Memory B cell (primary cell): ENCODE measurements around the gene SPTBN1.
"Not testable (repeated sequence)": the region's sequence is repeated elsewhere in the genome, so short reads cannot be mapped to it uniquely, and the experiment has no call there.

ENCODE experiments used
- ATAC-seq: fragments of 150-1000 bp; cut with Tn5 transposase; 2 replicates; pipeline ENCODE4 v1.10.0; 2021; ENCODE audit warnings: low read depth, mild to moderate bottlenecking, moderate library complexity
- DNase-seq, 2 donors: peaks; one replicate each; pipeline ENCODE4 v3.0.0; 2022; ENCODE audit warnings: low spot score in 2 of 2
- H3K27ac Mint-ChIP-seq: one replicate; pipeline ENCODE4 v1.8.0; 2022; ENCODE audit warnings: mild to moderate bottlenecking, moderate library complexity, mixed read lengths
- H3K27me3 Mint-ChIP-seq: one replicate; pipeline ENCODE4 v1.8.0; 2022; ENCODE audit warnings: mixed read lengths
- H3K36me3 Mint-ChIP-seq: one replicate; pipeline ENCODE4 v1.8.0; 2022; ENCODE audit warnings: mild to moderate bottlenecking, mixed read lengths
- H3K4me1 Mint-ChIP-seq: one replicate; pipeline ENCODE4 v1.8.0; 2022; ENCODE audit warnings: mixed read lengths
- H3K4me3 Mint-ChIP-seq: one replicate; pipeline ENCODE4 v1.8.0; 2022; ENCODE audit warnings: mild to moderate bottlenecking, moderate library complexity, mixed read lengths
- H3K9me3 Mint-ChIP-seq: one replicate; pipeline ENCODE4 v1.8.0; 2022; ENCODE audit warnings: mixed read lengths

The SPTBN1 gene

DNA sequence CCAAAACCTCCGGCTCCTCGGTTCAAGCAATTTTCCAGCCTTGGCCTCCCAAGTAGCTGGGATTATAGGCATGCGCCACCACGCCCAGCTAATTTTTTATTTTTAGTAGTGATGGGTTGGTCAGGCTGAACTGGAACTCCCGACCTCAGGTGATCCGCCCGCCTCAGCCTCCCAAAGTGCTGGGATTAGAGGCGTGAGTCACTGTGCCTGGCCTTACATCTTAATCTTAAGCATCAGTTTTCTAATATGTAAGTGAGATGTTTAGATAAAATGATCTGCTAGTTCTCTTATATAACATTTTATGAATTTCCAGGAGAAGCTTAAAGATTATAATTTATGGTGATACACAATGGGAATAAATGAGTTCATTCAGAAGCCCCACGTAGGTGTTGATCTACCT is 69.2 kb downstream of the SPTBN1 start:
- peaks cover 7% of the 10 kb centered on the region for H3K4me1 Mint-ChIP-seq
- H3K27ac Mint-ChIP-seq: no peak overlapping the region
- DNase-seq (no peak), ATAC-seq (no peak)
- H3K27me3 Mint-ChIP-seq: no peaks in the 10 kb centered on the region
- H3K4me3 Mint-ChIP-seq: no peak overlapping the region
- H3K36me3 Mint-ChIP-seq: no peaks in the 10 kb centered on the region
- H3K9me3 Mint-ChIP-seq: no peaks in the 10 kb centered on the region

DNA sequence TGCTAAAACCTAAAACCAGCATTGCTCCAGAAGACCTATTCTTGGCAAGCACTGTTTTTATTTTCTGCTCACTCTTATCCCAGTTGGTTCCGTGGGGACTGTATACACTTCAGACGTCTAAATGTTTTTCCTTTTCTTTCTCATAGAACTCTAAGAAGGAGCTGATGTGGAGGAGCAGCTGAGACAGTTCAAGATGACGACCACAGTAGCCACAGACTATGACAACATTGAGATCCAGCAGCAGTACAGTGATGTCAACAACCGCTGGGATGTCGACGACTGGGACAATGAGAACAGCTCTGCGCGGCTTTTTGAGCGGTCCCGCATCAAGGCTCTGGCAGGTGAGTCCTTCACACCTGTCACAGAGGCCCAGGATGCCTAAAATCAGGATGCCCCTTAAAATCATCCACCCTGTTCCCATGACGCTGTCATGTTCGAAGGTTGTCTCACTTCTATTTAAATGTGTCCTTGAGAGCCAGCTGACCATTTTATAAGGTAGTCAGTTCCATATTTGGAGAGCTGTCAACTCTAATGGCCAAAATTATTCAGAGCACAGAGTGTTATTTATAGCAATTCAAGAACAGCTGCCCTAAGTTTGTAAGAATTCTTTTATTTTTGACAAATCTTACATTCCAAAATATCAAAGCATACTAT is 70.2 kb downstream of the SPTBN1 start:
- H3K9me3 Mint-ChIP-seq: no peaks in the 10 kb centered on the region
- H3K27ac Mint-ChIP-seq: no peak overlapping the region
- no peaks in the 10 kb centered on the region for H3K27me3 Mint-ChIP-seq
- peaks cover 7% of the 10 kb centered on the region for H3K4me1 Mint-ChIP-seq
- no peak overlapping the region for H3K4me3 Mint-ChIP-seq
- DNase-seq: no peak
- H3K36me3 Mint-ChIP-seq: no peaks in the 10 kb centered on the region
- no peak for ATAC-seq

DNA sequence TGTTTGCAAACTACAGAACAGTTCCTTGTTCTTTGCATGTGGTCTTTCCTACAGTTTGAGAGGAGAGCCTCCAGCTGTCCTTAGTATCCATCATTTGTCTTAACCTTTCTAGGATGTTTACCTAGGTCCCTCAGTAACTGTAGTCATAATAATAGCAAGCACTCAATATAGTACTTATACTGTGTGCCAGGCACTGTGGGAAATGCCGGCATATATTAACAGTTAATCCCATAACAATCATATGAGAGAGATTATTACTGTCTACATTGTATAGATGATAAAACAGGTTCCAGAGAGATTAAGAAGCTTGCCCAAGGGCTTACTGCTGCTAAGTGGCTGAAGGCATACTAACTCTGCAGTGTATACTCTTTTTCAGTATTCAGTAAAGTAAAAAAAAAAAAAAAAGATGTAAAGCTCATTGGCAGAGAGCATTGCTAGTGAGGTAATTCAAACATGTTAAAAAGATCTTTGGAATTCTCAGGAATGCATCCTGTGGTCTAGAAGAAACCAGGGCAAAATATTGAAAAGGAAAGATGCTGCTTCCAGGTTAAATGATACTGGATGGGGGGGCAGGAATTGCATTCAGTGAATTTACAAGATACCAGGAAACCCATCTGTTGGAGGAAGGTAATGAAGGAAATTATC is 72.3 kb downstream of the SPTBN1 start:
- Mint-ChIP-seq H3K4me3 (no peak overlapping the region), H3K9me3 (no peaks in the 10 kb centered on the region), H3K27me3 (no peaks in the 10 kb centered on the region), H3K4me1 (peaks cover 8% of the 10 kb centered on the region), H3K27ac (no peak overlapping the region), H3K36me3 (no peaks in the 10 kb centered on the region)
- DNase-seq (no peak), ATAC-seq (no peak)

- not testable (repeated sequence) for ATAC-seq, H3K4me3 Mint-ChIP-seq, H3K9me3 Mint-ChIP-seq, H3K27me3 Mint-ChIP-seq, H3K36me3 Mint-ChIP-seq, H3K27ac Mint-ChIP-seq, DNase-seq, H3K4me1 Mint-ChIP-seq
Measured at GRCh38 chr2:54529518-54529917, 73.4 kb downstream of the SPTBN1 start.

DNA sequence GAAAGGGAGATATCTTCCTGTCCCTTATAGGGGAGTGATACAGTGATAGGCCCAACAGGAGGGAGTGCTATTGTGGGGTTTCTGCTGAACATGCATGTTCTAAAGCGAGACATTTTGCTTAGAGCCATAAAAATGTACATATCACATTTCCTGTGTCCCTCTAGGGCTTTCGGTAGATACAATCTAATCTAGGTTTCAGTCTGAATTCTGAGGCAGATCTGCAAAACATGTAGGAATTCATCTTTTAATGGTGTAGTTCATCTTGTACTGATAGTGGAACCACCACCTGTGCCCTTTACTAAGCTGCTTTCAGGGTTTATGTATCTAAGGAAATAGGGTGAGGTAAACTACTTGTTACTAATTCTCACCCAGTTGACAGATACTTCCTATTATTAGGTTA is 73.8 kb downstream of the SPTBN1 start:
- Mint-ChIP-seq H3K36me3 (no peaks in the 10 kb centered on the region), H3K4me3 (no peak overlapping the region), H3K27me3 (no peaks in the 10 kb centered on the region), H3K4me1 (peaks cover 5% of the 10 kb centered on the region), H3K27ac (no peak overlapping the region), H3K9me3 (no peaks in the 10 kb centered on the region)
- no peak for ATAC-seq
- DNase-seq: no peak

GRCh38 chr2:54531558-54531957 is 75.4 kb downstream of the SPTBN1 start:
- no peaks in the 10 kb centered on the region for H3K9me3 Mint-ChIP-seq
- ATAC-seq: no peak
- H3K4me3 Mint-ChIP-seq: no peak overlapping the region
- no peaks in the 10 kb centered on the region for H3K36me3 Mint-ChIP-seq
- no peak overlapping the region for H3K27ac Mint-ChIP-seq
- H3K27me3 Mint-ChIP-seq: no peaks in the 10 kb centered on the region
- H3K4me1 Mint-ChIP-seq: peaks cover 11% of the 10 kb centered on the region
- DNase-seq: no peak

- DNase-seq (no peak), ATAC-seq (no peak)
- Mint-ChIP-seq H3K4me1 (peaks cover 14% of the 10 kb centered on the region), H3K9me3 (no peaks in the 10 kb centered on the region), H3K27me3 (no peaks in the 10 kb centered on the region), H3K36me3 (no peaks in the 10 kb centered on the region), H3K27ac (no peak overlapping the region), H3K4me3 (no peak overlapping the region)
Measured at GRCh38 chr2:54534221-54534620, 78.1 kb downstream of the SPTBN1 start.

DNA sequence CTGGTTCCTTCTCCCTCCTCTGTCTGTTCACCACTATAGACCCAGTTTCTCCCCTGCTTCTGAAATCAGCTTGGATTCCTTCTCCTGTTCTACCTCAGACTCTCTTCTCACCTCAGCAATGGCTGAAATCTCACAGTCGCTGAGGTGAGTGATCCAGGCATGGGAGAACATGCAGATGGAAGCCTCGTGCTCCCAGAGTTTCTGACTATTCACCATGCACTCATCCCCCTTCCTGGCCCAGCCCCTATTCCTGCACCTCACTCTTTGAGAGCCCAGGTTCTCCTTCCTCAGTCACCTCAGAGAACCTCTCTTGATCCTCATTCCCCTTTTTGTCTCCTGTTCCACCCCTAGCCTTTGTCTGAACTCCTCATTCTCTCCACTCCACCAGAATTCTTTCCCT is 78.5 kb downstream of the SPTBN1 start:
- Mint-ChIP-seq H3K4me3 (no peak overlapping the region), H3K4me1 (peaks cover 14% of the 10 kb centered on the region), H3K36me3 (no peaks in the 10 kb centered on the region), H3K9me3 (no peaks in the 10 kb centered on the region), H3K27ac (no peak overlapping the region), H3K27me3 (no peaks in the 10 kb centered on the region)
- no peak for DNase-seq
- ATAC-seq: no peak

- ATAC-seq: peak; percentile 51
- H3K27me3 Mint-ChIP-seq: no peaks in the 10 kb centered on the region
- H3K9me3 Mint-ChIP-seq: no peaks in the 10 kb centered on the region
- no peak overlapping the region for H3K27ac Mint-ChIP-seq
- H3K4me1 Mint-ChIP-seq: peaks cover 14% of the 10 kb centered on the region
- no peak for DNase-seq
- H3K4me3 Mint-ChIP-seq: no peak overlapping the region
- H3K36me3 Mint-ChIP-seq: no peaks in the 10 kb centered on the region
Measured at GRCh38 chr2:54535599-54536195, 79.6 kb downstream of the SPTBN1 start.

DNA sequence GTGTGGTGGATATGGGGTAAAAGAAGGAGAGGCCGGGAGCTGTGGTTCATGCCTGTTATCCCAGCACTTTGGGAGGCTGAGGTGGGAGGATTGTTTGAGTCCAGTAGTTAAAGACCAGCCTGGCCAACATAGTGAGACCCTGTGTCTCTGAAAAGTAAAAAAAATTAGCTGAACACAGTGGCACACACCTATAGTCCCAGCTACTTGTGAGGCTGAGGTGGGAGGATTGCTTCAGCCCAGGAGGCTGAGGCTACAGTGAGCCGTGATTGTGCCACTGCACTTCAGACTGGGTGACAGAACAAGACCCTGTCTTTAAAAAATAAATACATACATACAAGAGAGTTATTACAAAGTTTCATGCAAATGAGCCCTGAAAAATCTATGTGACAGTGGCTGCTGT is 80.6 kb downstream of the SPTBN1 start:
- no peak for DNase-seq
- H3K27me3 Mint-ChIP-seq: no peaks in the 10 kb centered on the region
- H3K4me1 Mint-ChIP-seq: peaks cover 14% of the 10 kb centered on the region

DNA sequence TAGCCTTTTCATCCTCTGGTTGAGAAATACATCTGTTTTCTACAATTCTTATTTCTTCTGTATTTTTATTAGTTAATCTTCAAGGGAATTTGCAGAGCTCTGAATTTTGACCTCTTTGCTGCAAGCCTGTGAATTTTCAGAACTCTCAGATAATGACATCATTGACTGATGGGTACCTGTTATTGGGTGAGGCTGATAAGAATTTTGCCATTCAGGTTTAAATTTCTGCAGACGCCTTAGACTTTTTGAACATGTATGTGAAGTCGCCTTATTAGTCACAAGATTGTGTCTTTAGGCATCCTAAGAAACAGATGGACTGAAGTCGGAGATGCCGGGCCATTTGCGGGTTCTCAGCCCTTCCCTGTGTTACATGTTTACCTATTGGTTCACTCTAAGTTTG is 82.4 kb downstream of the SPTBN1 start:
- DNase-seq (no peak), ATAC-seq (no peak)
- no peak overlapping the region for H3K27ac Mint-ChIP-seq
- peaks cover 8% of the 10 kb centered on the region for H3K4me1 Mint-ChIP-seq
- H3K27me3 Mint-ChIP-seq: no peaks in the 10 kb centered on the region
- H3K4me3 Mint-ChIP-seq: no peak overlapping the region
- no peaks in the 10 kb centered on the region for H3K36me3 Mint-ChIP-seq
- no peaks in the 10 kb centered on the region for H3K9me3 Mint-ChIP-seq

More for the DNA sequence above, 80.6 kb downstream of the SPTBN1 start:
- no peak overlapping the region for H3K27ac Mint-ChIP-seq
- ATAC-seq: no peak
- H3K9me3 Mint-ChIP-seq: no peaks in the 10 kb centered on the region
- H3K4me3 Mint-ChIP-seq: no peak overlapping the region
- no peaks in the 10 kb centered on the region for H3K36me3 Mint-ChIP-seq

DNA sequence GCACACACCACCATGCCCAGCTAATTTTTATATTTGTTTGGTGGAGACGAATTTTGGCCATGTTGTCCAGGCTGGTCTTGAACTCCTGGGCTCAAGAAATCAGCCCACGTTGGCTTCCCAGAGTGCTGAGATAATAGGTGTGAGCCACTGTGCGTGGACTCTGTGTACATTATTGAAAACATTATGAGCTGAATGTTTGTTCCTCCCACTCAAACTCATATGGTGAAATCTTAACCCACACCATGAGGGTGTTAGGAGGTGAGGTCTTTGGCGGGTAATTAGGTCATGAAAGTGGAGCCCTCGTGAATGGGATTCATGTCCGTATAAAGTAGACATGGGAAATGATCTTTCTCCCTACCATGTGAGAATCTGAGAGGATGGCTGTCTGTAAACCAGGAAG is 83.6 kb downstream of the SPTBN1 start:
- ATAC-seq (no peak), DNase-seq (no peak)
- H3K36me3 Mint-ChIP-seq: no peaks in the 10 kb centered on the region
- H3K4me3 Mint-ChIP-seq: no peak overlapping the region
- no peaks in the 10 kb centered on the region for H3K27me3 Mint-ChIP-seq
- no peak overlapping the region for H3K27ac Mint-ChIP-seq
- H3K9me3 Mint-ChIP-seq: no peaks in the 10 kb centered on the region
- H3K4me1 Mint-ChIP-seq: peaks cover 10% of the 10 kb centered on the region

- DNase-seq (no peak), ATAC-seq (no peak)
- Mint-ChIP-seq H3K27me3 (no peaks in the 10 kb centered on the region), H3K9me3 (no peaks in the 10 kb centered on the region), H3K4me1 (peaks cover 10% of the 10 kb centered on the region), H3K27ac (no peak overlapping the region), H3K4me3 (no peak overlapping the region), H3K36me3 (no peaks in the 10 kb centered on the region)
Measured at GRCh38 chr2:54540194-54540593, 84.1 kb downstream of the SPTBN1 start.

DNA sequence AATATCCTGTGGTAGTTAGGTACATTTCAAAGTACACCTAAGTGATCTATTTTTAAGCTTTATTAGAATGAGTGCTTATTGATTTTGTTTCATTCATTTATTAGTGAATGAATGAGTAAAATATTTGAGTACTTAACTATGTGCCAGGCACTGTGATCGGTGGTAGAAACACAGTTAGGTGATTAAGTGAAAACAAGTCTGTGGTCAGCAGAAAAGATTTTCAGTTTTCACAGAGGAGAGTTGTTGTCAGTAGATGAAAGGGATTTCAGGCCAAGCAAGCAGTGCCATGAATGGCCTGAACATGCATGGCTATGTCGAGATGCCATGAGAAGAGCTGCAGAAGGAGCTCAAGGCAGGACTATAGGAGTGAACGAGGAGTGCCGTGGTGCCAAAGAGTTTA is 85.9 kb downstream of the SPTBN1 start:
- no peaks in the 10 kb centered on the region for H3K27me3 Mint-ChIP-seq
- no peak overlapping the region for H3K27ac Mint-ChIP-seq

More for the DNA sequence above, 85.9 kb downstream of the SPTBN1 start:
- H3K36me3 Mint-ChIP-seq: no peaks in the 10 kb centered on the region
- H3K9me3 Mint-ChIP-seq: no peaks in the 10 kb centered on the region
- H3K4me3 Mint-ChIP-seq: no peak overlapping the region
- ATAC-seq (no peak), DNase-seq (no peak)
- H3K4me1 Mint-ChIP-seq: peaks cover 4% of the 10 kb centered on the region
